ENCODE measurements around the gene ZNF646.

- TF ChIP-seq POLR2A (IDR thresholded peaks at IDR 0.05) (no peak), CTCF (IDR thresholded peaks at IDR 0.05) (no peak)
These were observed 19.8 kb downstream of the ZNF646 start for GRCh38 chr16:31094088-31094423.
